Sigmoid colon (tissue), 7 donors: ENCODE results near the gene MEI1. TPM values are rescaled to one million over a fixed set of nuclear protein-coding genes. Genes with fewer than 3 reads are reported as not detected.

Experiments used
- DNase-seq: peaks from one replicate; pipeline ENCODE4 v3.0.0-alpha.2; 2019
- H3K27ac ChIP-seq, 4 donors: fragments of 200-600 bp; sonication (generic); one replicate each; pipeline ENCODE4 v1.5.1; 2016 to 2019; ENCODE audit warnings: mild to moderate bottlenecking in 1 of 4
- H3K27me3 ChIP-seq, 3 donors: fragments of 200-600 bp; sonication (generic); one replicate each; pipeline ENCODE4 v1.5.1; 2019; ENCODE audit warnings: mild to moderate bottlenecking in 1 of 3
- H3K36me3 ChIP-seq, 4 donors: fragments of 200-600 bp; sonication (generic); one replicate each; pipeline ENCODE4 v1.5.1; 2016 to 2019
- H3K4me1 ChIP-seq, 4 donors: fragments of 200-600 bp; sonication (generic); one replicate each; pipeline ENCODE4 v1.5.1; 2017 to 2019
- H3K4me3 ChIP-seq, 4 donors: fragments of 200-600 bp; sonication (generic); one replicate each; pipeline ENCODE4 v1.5.1; 2017 to 2019; ENCODE audit warnings: mild to moderate bottlenecking in 2 of 4, moderate library complexity in 1 of 4
- H3K9me3 ChIP-seq, 4 donors: fragments of 200-600 bp in 3 of 4; sonication (generic) in 3 of 4; one replicate each; pipeline versions ENCODE4 v1.5.1 to v1.6.1; 2013 to 2019
- CTCF ChIP-seq, 4 experiments: fragments of 450-650 bp in 3 of 4; fragments of 200-600 bp in 1 of 4; IDR thresholded peaks; one replicate each; pipeline ENCODE4 v1.5.1; 2016 to 2019; ENCODE audit warnings: antibody characterized with exemption in 4 of 4, mild to moderate bottlenecking in 3 of 4, moderate library complexity in 2 of 4
- EP300 ChIP-seq, 4 donors: sonication (generic); formaldehyde crosslinking; IDR thresholded peaks; one replicate each; pipeline ENCODE4 v1.6.1; 2017; ENCODE audit warnings: antibody characterized with exemption in 4 of 4
- POLR2A ChIP-seq, 2 donors: fragments of 450-650 bp; IDR thresholded peaks; one replicate each; pipeline ENCODE4 v1.6.1; 2016; ENCODE audit warnings: antibody characterized with exemption in 2 of 2, mild to moderate bottlenecking in 2 of 2, moderate library complexity in 2 of 2
- POLR2AphosphoS5 ChIP-seq, 4 donors: sonication (generic); formaldehyde crosslinking; IDR thresholded peaks; one replicate each; pipeline ENCODE4 v1.6.1; 2017; ENCODE audit warnings: antibody characterized with exemption in 4 of 4
- WGBS, 2 donors: extraction: QIAGEN DNeasy Blood & Tissue Kit; methylation state at CpG; one replicate each; pipeline ENCODE4 v1.1.7; 2013; 5-methylcytosine and 5-hydroxymethylcytosine counted together
- intact Hi-C: fragments of 100-400 bp; cut with DNase I; formaldehyde crosslinking; loops from one replicate; pipeline ENCODE4 v1.15.1; 2023
- polyA plus RNA-seq, 3 donors: library from polyadenylated mRNA; stranded (reverse); fragments of 200-250 nt; gene quantifications; one replicate each; pipeline ENCODE4 v1.2.3, GENCODE V29; 2013
- total RNA-seq, 4 donors: library from RNA; depleted of rRNA; stranded (reverse); fragments of >200 nt; gene quantifications; one replicate each; pipeline ENCODE4 v1.1.0, GENCODE V29; 2016
- donor health status: healthy with polysubstance abuse.
- donor health status: Bipolar disorder and iron deficiency.
- donor health status: healthy.

MEI1 gene
- total and polyA plus RNA-seq, 7 donors, result 0.54 to 6.4 (median 1.2) TPM; not detected in 2

DNA sequence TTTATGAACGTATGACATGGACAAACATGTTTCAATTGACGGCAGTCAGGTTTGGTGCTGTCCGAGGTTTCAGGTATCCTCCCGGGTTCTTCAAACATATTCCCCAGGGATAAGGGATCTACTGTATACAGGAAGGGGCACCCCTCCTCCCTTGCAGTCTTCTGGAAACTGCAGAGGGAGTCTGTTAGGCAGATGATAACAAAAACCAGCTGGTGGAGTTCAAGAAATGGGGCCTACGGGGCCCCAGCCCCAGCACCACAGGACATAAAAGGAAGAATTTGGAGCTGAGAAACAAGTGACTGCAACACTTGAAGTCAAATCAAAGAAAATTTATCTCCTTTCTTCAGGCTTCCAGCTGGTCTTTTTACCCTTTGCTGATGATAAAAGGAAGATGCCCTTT is 42.7 kb upstream of the MEI1 start:
- Histone ChIP-seq H3K27ac (no peak overlapping the region), H3K9me3 (no peaks in the 10 kb centered on the region), H3K4me1 (no peaks in the 10 kb centered on the region), H3K36me3 (peaks cover 91 to 100% (median 96%) of the 10 kb centered on the region in 4 donors), H3K27me3 (no peaks in the 10 kb centered on the region), H3K4me3 (no peak overlapping the region)
- TF ChIP-seq EP300 (IDR thresholded peaks at IDR 0.05) (no peak), CTCF (IDR thresholded peaks at IDR 0.05) (no peak), POLR2A (IDR thresholded peaks at IDR 0.05) (no peak), POLR2AphosphoS5 (IDR thresholded peaks at IDR 0.05) (no peak)
- no peak for DNase-seq
- WGBS, 2 donors, result 82 to 90% methylated on average over 5 of the region's 5 CpGs
- intact Hi-C loops, result no loop called here

- Histone ChIP-seq H3K9me3 (no peaks in the 10 kb centered on the region), H3K27ac (no peak overlapping the region), H3K4me1 (no peaks in the 10 kb centered on the region), H3K36me3 (peaks cover 89 to 100% (median 95%) of the 10 kb centered on the region in 4 donors), H3K4me3 (no peak overlapping the region), H3K27me3 (no peaks in the 10 kb centered on the region)
- WGBS, 2 donors, result 97 to 98% methylated on average over 6 of the region's 6 CpGs
- TF ChIP-seq EP300 (IDR thresholded peaks at IDR 0.05) (no peak), POLR2AphosphoS5 (IDR thresholded peaks at IDR 0.05) (no peak), CTCF (IDR thresholded peaks at IDR 0.05) (no peak), POLR2A (IDR thresholded peaks at IDR 0.05) (no peak)
- DNase-seq, result no peak
- intact Hi-C loops, result no loop called here
Observed at GRCh38 chr22:41657709-41658108, 41.6 kb upstream of the MEI1 start.

DNA sequence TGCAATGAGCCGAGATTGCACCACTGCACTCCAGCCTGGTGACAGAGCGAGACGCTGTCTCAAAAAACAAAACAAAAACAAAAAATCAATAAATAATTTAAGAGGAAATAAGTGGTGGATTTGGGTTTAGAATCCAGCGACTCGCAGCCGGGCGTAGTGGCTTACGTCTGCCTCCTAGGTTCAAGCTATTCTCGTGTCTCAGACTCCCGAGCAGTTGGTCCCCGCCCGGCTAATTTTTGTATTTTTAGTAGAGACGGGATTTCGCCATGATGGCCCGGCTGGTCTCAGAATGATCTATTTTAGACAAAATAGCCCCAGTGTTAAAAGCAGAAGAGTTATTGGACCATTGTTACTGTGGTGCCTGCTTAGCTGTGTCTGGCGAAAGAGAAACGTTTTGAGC is 40.4 kb upstream of the MEI1 start:
- peaks cover 87 to 100% (median 94%) of the 10 kb centered on the region in 4 donors for H3K36me3 ChIP-seq
- H3K27me3 ChIP-seq, result no peaks in the 10 kb centered on the region
- no peaks in the 10 kb centered on the region for H3K9me3 ChIP-seq
- no peak for TF ChIP-seq POLR2AphosphoS5 (IDR thresholded peaks at IDR 0.05)
- TF ChIP-seq EP300 (IDR thresholded peaks at IDR 0.05), result no peak
- no peak for TF ChIP-seq CTCF (IDR thresholded peaks at IDR 0.05)
- TF ChIP-seq POLR2A (IDR thresholded peaks at IDR 0.05), result no peak
- H3K4me1 ChIP-seq, result no peaks in the 10 kb centered on the region
- intact Hi-C loops, result no loop called here
- H3K4me3 ChIP-seq, result no peak overlapping the region
- no peak for DNase-seq
- H3K27ac ChIP-seq, result no peak overlapping the region
- WGBS, 2 donors, result 96% methylated on average over 17 of the region's 17 CpGs

DNA sequence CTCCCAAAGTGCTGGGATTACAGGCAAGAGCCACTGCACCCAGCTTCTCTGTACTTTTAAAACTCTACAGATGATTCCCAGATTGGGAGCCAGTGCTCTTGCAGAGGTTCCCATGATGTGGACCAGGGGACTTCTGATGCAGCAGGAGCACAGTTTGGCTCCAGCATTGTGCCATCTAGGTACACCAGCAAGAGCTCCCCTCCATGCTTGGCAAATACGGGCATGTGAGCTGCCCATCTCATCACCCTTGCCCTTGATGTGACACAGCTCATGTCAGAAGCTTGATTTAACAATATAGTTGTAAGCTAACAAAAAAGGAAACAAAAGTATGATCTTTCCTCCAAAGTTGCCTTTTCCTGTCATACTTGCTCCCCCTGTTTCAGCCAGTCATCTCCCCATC is 39.4 kb upstream of the MEI1 start:
- no peaks in the 10 kb centered on the region for H3K27me3 ChIP-seq
- H3K4me1 ChIP-seq, result no peaks in the 10 kb centered on the region
- 90 to 93% methylated on average over 1 of the region's 1 CpG for WGBS, 2 donors
- H3K9me3 ChIP-seq, result no peaks in the 10 kb centered on the region
- peaks cover 76 to 100% (median 90%) of the 10 kb centered on the region in 4 donors for H3K36me3 ChIP-seq
- no peak for DNase-seq
- intact Hi-C loops, result no loop called here
- no peak overlapping the region for H3K4me3 ChIP-seq
- TF ChIP-seq POLR2A (IDR thresholded peaks at IDR 0.05) (no peak), EP300 (IDR thresholded peaks at IDR 0.05) (no peak), CTCF (IDR thresholded peaks at IDR 0.05) (no peak), POLR2AphosphoS5 (IDR thresholded peaks at IDR 0.05) (no peak)
- H3K27ac ChIP-seq, result no peak overlapping the region

- intact Hi-C loops, result no loop called here
- Histone ChIP-seq H3K27ac (no peak overlapping the region), H3K36me3 (peaks cover 73 to 100% (median 88%) of the 10 kb centered on the region in 4 donors), H3K4me1 (no peaks in the 10 kb centered on the region), H3K4me3 (no peak overlapping the region), H3K9me3 (no peaks in the 10 kb centered on the region), H3K27me3 (no peaks in the 10 kb centered on the region)
- 92 to 95% methylated on average over 3 of the region's 3 CpGs for WGBS, 2 donors
- no peak for DNase-seq
- TF ChIP-seq EP300 (IDR thresholded peaks at IDR 0.05) (no peak), CTCF (IDR thresholded peaks at IDR 0.05) (no peak), POLR2AphosphoS5 (IDR thresholded peaks at IDR 0.05) (no peak), POLR2A (IDR thresholded peaks at IDR 0.05) (no peak)
Observed at GRCh38 chr22:41660416-41660815, 38.9 kb upstream of the MEI1 start.
